Esophagus (tissue), 2 donors: ENCODE data around the gene SMTN. TPM values are rescaled to one million over a fixed set of nuclear protein-coding genes. Genes with fewer than 3 reads are reported as not detected.

ENCODE experiments used
- H3K27ac ChIP-seq, 2 donors: one replicate each; pipeline ENCODE4 v1.5.1; 2013; ENCODE audit warnings: low read depth in 2 of 2, mild to moderate bottlenecking in 2 of 2, inconsistent platforms in 1 of 2, low read length in 1 of 2, moderate library complexity in 1 of 2
- H3K27me3 ChIP-seq, 2 donors: one replicate each; pipeline ENCODE4 v1.6.1; 2013; ENCODE audit warnings: low read length in 2 of 2, control low read depth in 1 of 2, mild to moderate bottlenecking in 1 of 2; ENCODE audit not compliant: insufficient read depth in 2 of 2, control insufficient read depth in 1 of 2
- H3K36me3 ChIP-seq, 2 donors: one replicate each; pipeline ENCODE4 v1.6.1; 2013; ENCODE audit warnings: low read length in 1 of 2; ENCODE audit not compliant: control insufficient read depth in 2 of 2, insufficient read depth in 2 of 2
- H3K4me1 ChIP-seq, 2 donors: one replicate each; pipeline ENCODE4 v1.6.1; 2013; ENCODE audit warnings: low read length in 1 of 2; ENCODE audit not compliant: control insufficient read depth in 2 of 2, insufficient read depth in 2 of 2
- H3K4me3 ChIP-seq, 2 donors: one replicate each; pipeline ENCODE4 v1.5.1; 2013; ENCODE audit warnings: low read length in 2 of 2, mild to moderate bottlenecking in 2 of 2, low read depth in 1 of 2, moderate library complexity in 1 of 2
- H3K9me3 ChIP-seq, 2 donors: one replicate each; pipeline ENCODE4 v1.6.1; 2013; ENCODE audit warnings: mild to moderate bottlenecking in 2 of 2, low read depth in 1 of 2, low read length in 1 of 2, moderate library complexity in 1 of 2; ENCODE audit not compliant: control insufficient read depth in 2 of 2, insufficient read depth in 1 of 2
- WGBS, 2 donors: extraction: QIAGEN DNeasy Blood & Tissue Kit; methylation state at CpG; one replicate each; pipeline ENCODE4 v1.1.7; 2013; 5-methylcytosine and 5-hydroxymethylcytosine counted together
- polyA plus RNA-seq, 2 donors: library from polyadenylated mRNA; stranded (reverse); fragments of 200-250 nt; gene quantifications; one replicate each; pipeline ENCODE4 v1.2.3, GENCODE V29; 2013
- donor health status: healthy with polysubstance abuse.
- donor health status: Bipolar disorder and iron deficiency.

Gene SMTN
- polyA plus RNA-seq, 2 donors, result 100 to 103 TPM

- Histone ChIP-seq H3K27ac (peak overlapping the region; percentile 23 to 86), H3K4me3 (no peak overlapping the region), H3K4me1 (peaks cover 0 to 22% of the 10 kb centered on the region in 2 donors), H3K36me3 (peaks cover 0 to 34% of the 10 kb centered on the region in 2 donors), H3K9me3 (no peaks in the 10 kb centered on the region), H3K27me3 (no peaks in the 10 kb centered on the region)
- 83 to 85% methylated on average over 23 to 26 of the region's 26 CpGs for WGBS, 2 donors
These were observed 7.3 kb downstream of the SMTN start for GRCh38 chr22:31088233-31088986.

DNA sequence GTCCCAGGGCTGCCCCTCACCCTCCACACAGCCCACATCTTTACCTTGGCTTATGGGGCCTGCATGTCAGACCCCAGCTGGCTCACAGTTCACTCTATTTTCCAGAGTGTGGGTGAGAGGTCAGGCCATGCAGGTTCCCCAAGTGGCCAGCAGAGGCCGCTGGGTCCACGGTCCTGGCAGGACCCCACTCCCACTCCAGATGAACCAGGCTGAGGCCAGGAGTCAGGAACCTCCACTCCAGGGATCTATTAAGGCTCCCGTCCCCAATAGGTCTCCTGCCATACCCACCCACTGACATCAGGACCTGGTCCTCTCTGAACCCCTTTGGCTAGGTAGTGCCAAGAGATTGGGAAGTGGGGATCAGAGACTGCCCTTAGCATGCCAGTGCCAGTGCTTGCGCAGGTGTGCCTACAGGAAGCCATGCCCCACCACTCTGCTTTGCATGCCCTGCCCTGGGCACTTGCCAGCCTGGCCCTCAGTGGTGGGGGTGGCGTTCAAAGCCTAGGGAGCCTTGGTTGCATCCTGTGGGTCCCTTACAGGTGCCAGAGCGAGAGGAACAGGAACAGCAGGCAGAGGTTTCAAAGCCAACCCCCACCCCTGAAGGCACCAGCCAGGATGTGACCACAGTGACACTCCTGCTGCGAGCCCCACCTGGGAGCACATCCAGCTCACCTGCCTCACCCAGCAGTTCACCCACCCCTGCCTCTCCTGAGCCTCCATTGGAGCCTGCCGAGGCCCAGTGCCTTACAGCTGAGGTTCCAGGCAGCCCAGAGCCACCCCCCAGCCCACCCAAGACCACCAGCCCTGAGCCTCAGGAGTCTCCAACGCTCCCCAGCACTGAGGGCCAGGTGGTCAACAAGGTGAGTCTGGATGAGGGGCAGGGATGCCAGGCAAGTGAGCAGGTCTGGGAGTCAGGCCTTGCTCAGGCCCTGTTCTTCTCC lies 8.3 kb downstream of the SMTN start:
- WGBS, 2 donors, result 70 to 73% methylated on average over 9 of the region's 9 CpGs
- H3K4me1 ChIP-seq, result peaks cover 0 to 16% of the 10 kb centered on the region in 2 donors
- H3K4me3 ChIP-seq, result no peak overlapping the region

GRCh38 chr22:31090217-31091085 lies 9.3 kb downstream of the SMTN start:
- Histone ChIP-seq H3K27ac (peak overlapping the region; percentile 77 to 86), H3K27me3 (no peaks in the 10 kb centered on the region), H3K9me3 (no peaks in the 10 kb centered on the region), H3K4me3 (peak overlapping the region in 1 of 2 donors; percentile 15), H3K36me3 (peaks cover 0 to 42% of the 10 kb centered on the region in 2 donors), H3K4me1 (peaks cover 0 to 16% of the 10 kb centered on the region in 2 donors)
- 82 to 90% methylated on average over 13 to 15 of the region's 15 CpGs for WGBS, 2 donors

More for the DNA sequence above, 8.3 kb downstream of the SMTN start:
- no peaks in the 10 kb centered on the region for H3K27me3 ChIP-seq
- no peaks in the 10 kb centered on the region for H3K9me3 ChIP-seq
- peaks cover 0 to 38% of the 10 kb centered on the region in 2 donors for H3K36me3 ChIP-seq
- peak overlapping the region; percentile 77 to 86 for H3K27ac ChIP-seq

- no peaks in the 10 kb centered on the region for H3K9me3 ChIP-seq
- H3K27me3 ChIP-seq, result no peaks in the 10 kb centered on the region
- 81 to 83% methylated on average over 29 of the region's 29 CpGs for WGBS, 2 donors
- H3K4me3 ChIP-seq, result peak overlapping the region; percentile 16 to 29
- peaks cover 0 to 45% of the 10 kb centered on the region in 2 donors for H3K36me3 ChIP-seq
- peaks cover 0 to 10% of the 10 kb centered on the region in 2 donors for H3K4me1 ChIP-seq
- peak overlapping the region; percentile 60 to 83 for H3K27ac ChIP-seq
These were observed 10.2 kb downstream of the SMTN start for GRCh38 chr22:31091106-31091975.

DNA sequence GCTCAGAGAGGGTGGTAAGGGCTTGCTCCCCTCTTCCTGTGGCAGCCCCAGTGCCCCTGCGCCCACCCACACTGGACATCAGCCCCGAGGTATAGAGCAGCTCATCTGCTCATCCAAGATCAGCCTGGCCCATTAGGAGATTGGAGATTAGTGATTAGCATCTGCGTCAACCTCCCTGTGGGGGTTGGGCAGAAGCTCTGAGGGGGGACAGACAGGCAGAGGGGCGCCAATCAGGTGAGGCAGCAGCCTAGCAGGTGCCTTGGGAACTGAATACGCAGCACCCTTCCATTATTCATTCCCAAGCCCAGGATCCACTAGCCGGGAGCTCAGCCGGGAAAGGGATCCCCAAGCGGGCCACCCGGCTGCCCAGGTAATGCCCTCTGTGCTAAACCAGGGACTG lies 11.0 kb downstream of the SMTN start:
- peak overlapping the region; percentile 16 to 29 for H3K4me3 ChIP-seq
- no peaks in the 10 kb centered on the region for H3K27me3 ChIP-seq
- H3K4me1 ChIP-seq, result peaks cover 0 to 11% of the 10 kb centered on the region in 2 donors
- H3K27ac ChIP-seq, result peak overlapping the region; percentile 60 to 78
- H3K36me3 ChIP-seq, result peaks cover 0 to 52% of the 10 kb centered on the region in 2 donors
- WGBS, 2 donors, result 82 to 89% methylated on average over 9 of the region's 9 CpGs
- H3K9me3 ChIP-seq, result no peaks in the 10 kb centered on the region

GRCh38 chr22:31093086-31093850 lies 12.2 kb downstream of the SMTN start:
- Histone ChIP-seq H3K9me3 (no peaks in the 10 kb centered on the region), H3K27ac (peak overlapping the region; percentile 62 to 78), H3K27me3 (no peaks in the 10 kb centered on the region), H3K4me3 (peak overlapping the region; percentile 17 to 29), H3K4me1 (peaks cover 0 to 10% of the 10 kb centered on the region in 2 donors), H3K36me3 (peaks cover 0 to 50% of the 10 kb centered on the region in 2 donors)
- 83% methylated on average over 31 to 33 of the region's 33 CpGs for WGBS, 2 donors

GRCh38 chr22:31094021-31094551 lies 13.0 kb downstream of the SMTN start:
- Histone ChIP-seq H3K9me3 (no peaks in the 10 kb centered on the region), H3K27ac (peak overlapping the region; percentile 62 to 78), H3K27me3 (no peaks in the 10 kb centered on the region), H3K4me3 (peak overlapping the region in 1 of 2 donors; percentile 29), H3K4me1 (peaks cover 3 to 4% of the 10 kb centered on the region in 2 donors), H3K36me3 (peaks cover 0 to 45% of the 10 kb centered on the region in 2 donors)
- 63 to 65% methylated on average over 5 of the region's 5 CpGs for WGBS, 2 donors

- Histone ChIP-seq H3K36me3 (peaks cover 0 to 45% of the 10 kb centered on the region in 2 donors), H3K9me3 (no peaks in the 10 kb centered on the region), H3K27ac (peak overlapping the region in 1 of 2 donors; percentile 27), H3K4me1 (peaks cover 3 to 4% of the 10 kb centered on the region in 2 donors), H3K27me3 (no peaks in the 10 kb centered on the region), H3K4me3 (no peak overlapping the region)
- 85 to 88% methylated on average over 7 of the region's 7 CpGs for WGBS, 2 donors
These were observed 13.6 kb downstream of the SMTN start for GRCh38 chr22:31094741-31095140.
